NT2/D1 (cell line): ENCODE measurements around the gene APMAP.

ENCODE experiments used
- DNase-seq: peaks from one replicate; pipeline ENCODE4 v3.0.0-alpha.2; 2011; ENCODE audit warnings: low read depth, low spot score
- H3K27me3 ChIP-seq: 2 replicates; pipeline ENCODE4 v1.6.0; 2011; ENCODE audit warnings: mild to moderate bottlenecking; ENCODE audit not compliant: insufficient read length, insufficient read depth
- H3K36me3 ChIP-seq: 2 replicates; pipeline ENCODE4 v1.6.1; 2011; ENCODE audit warnings: mild to moderate bottlenecking, low read length, mixed read lengths; ENCODE audit not compliant: insufficient read depth, insufficient read length
- H3K4me1 ChIP-seq: 2 replicates; pipeline ENCODE4 v1.5.1; 2011; ENCODE audit not compliant: insufficient read depth, insufficient read length
- H3K4me3 ChIP-seq: 2 replicates; pipeline ENCODE4 v1.5.1; 2011; ENCODE audit warnings: low read depth; ENCODE audit not compliant: insufficient read length
- H3K9ac ChIP-seq: 2 replicates; pipeline ENCODE4 v1.6.0; 2011; ENCODE audit warnings: low read depth; ENCODE audit not compliant: insufficient read length
- H3K9me3 ChIP-seq: 2 replicates; pipeline ENCODE4 v1.5.1; 2011; ENCODE audit warnings: mild to moderate bottlenecking, low read length; ENCODE audit not compliant: insufficient read depth
- SUZ12 ChIP-seq: IDR thresholded peaks from 2 replicates; pipeline ENCODE4 v1.6.1; 2011; ENCODE audit not compliant: insufficient read length, insufficient read depth; ENCODE audit errors: extremely low read depth
- YY1 ChIP-seq: IDR thresholded peaks from 2 replicates; pipeline ENCODE4 v1.6.1; 2011; ENCODE audit not compliant: insufficient read length, insufficient read depth
- ZNF274 ChIP-seq: IDR thresholded peaks from 2 replicates; pipeline ENCODE4 v1.6.1; 2011; ENCODE audit warnings: mild to moderate bottlenecking, low read depth, low read length

Gene APMAP

DNA sequence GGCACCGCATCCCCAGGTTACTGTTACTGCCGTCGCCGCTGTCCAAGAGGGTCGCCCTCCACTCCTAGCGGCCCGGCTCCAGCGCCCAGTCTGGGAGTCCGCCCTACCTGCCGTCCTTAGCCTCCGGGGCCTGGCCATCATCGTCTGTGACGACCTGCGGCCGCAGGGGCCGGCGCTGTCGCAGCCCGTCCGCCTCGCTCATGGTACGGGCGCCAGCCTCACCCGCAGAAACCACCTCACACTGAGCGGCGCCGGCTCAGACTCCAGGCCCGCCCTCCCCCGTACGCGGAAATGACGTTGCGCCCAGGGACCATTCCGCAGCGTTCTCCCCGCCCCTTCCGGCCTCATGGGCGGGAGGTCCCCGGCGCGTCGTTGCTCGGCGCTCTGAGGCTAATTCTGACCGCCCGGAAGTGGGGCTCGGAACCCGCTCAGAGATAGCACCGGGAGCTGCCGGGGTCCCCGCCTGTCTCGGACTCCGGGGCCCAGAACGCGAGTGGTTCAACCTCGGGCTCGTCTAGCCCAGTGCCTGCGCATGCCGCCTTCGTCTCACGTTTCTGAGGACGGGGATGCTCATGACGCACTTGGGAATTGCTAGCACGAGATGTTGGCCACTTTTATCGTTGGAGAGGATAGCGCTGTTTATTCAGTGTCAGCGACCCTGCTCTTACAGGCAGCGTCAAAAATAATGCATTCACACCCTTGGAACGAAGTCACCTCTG lies at the start of gene APMAP:
Gene APMAP (minus strand): TSS at position 265 of the 719 bp plus-strand sequence. CDS start 63 bp downstream, at position 202.
- Histone ChIP-seq H3K36me3 (peaks cover 18% of the 10 kb centered on the region), H3K9me3 (no peaks in the 10 kb centered on the region), H3K4me1 (peaks cover 4% of the 10 kb centered on the region), H3K4me3 (peak within 1 kb of the TSS; percentile 91), H3K9ac (peak within 1 kb of the TSS; percentile 95), H3K27me3 (no peaks in the 10 kb centered on the region)
- peak; percentile 79 for DNase-seq
- no peak for TF ChIP-seq YY1
- TF ChIP-seq ZNF274: no peak
- no peak for TF ChIP-seq SUZ12

DNA sequence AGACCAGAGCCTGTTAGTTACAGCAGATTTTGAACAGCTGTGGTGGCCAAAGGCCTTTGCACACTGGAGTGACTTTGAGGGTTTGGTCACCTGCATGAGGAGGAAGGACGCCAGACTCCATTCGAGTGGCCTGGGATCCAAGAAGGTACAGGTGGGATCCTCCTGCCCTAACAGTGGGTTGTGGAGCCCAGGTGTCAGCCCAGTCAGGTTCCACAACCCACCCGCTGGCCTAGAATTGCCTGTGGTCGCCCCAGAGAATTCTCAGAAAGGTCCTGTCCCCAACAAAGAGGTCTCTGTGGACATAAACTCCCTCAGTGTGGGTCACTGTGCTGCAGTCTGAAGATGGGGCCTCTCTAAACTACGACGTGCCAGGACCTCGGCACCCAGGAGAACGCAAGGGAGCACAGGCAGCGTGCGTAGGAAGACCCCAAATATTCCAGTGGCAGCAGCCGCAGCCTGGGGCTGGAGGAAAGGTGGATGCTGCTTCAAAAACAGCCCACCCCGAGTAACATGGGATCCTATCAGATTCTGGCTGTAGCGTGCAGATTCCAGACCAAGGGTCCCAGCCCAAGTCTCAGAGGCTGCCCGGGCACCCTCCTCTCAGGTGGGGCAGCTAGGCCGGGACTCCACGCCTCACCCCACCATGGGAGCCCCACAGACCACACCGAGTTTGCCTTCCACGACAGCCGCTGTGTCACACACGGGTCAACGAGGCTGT lies 49.4 kb upstream of the APMAP start:
- DNase-seq: no peak
- H3K36me3 ChIP-seq: no peaks in the 10 kb centered on the region
- no peaks in the 10 kb centered on the region for H3K9me3 ChIP-seq
- no peak overlapping the region for H3K4me3 ChIP-seq
- no peaks in the 10 kb centered on the region for H3K4me1 ChIP-seq
- TF ChIP-seq SUZ12: no peak
- no peak for TF ChIP-seq ZNF274
- H3K27me3 ChIP-seq: no peaks in the 10 kb centered on the region
- no peak overlapping the region for H3K9ac ChIP-seq

DNA sequence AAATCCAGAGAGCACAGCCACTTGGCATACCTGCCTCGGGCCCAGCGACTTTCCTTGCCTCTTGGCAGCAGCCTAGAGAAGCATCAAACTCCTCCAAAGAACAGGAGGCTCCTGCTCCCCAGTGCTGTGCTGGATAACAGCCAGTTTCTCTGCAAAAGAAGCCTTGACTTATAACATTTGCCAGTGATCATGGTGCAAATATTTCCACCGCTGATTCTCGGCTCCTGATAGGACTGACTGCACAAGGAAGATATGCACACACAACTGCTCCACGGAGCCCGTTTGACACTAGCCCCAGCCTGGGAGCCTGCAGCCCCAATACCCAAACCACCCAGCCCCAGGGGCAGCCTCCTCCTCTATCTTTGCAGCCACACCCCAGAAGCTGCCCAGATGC lies 47.9 kb upstream of the APMAP start:
- DNase-seq: no peak
- Histone ChIP-seq H3K9me3 (no peaks in the 10 kb centered on the region), H3K27me3 (no peaks in the 10 kb centered on the region), H3K36me3 (no peaks in the 10 kb centered on the region), H3K4me3 (no peak overlapping the region), H3K4me1 (no peaks in the 10 kb centered on the region), H3K9ac (no peak overlapping the region)
- TF ChIP-seq SUZ12 (no peak), YY1 (no peak), ZNF274 (no peak)

DNA sequence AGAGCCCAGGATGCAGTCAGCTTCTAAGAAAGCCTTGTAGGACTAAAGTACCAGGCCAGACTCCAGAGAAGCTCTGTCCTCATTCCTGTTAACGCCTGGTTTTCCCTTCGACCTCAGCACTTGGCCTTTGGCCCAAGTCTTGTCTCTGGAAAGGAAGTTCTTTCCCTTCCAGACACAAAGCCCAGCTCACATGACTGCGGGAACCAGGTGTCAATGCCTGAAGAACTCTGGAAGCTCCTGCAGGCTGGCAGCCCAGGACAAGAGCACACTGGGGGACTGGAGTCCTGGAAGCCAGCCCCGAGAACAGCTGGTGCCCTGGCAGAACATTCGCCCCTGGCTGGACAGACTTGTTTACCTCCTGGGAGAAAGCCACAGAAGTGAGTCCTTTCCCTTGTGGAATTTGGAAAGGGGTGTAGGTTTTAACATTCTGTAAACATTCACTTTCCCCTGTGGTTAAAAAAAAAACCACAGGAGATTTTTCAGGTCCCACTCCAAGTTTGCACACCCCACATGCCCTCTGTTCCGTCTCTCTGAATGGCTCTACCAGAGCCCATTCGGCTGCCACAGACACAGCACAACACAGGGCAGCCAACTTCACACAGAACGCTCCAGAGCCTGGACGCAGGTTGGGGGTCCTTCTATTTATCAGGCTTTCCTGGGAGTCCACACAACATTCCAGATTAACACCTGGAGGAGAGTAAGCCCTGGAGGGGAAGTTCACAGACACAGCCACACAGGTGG lies 47.3 kb upstream of the APMAP start:
- no peaks in the 10 kb centered on the region for H3K9me3 ChIP-seq
- DNase-seq: no peak
- no peak for TF ChIP-seq SUZ12
- TF ChIP-seq ZNF274: no peak
- no peak for TF ChIP-seq YY1
- H3K4me3 ChIP-seq: no peak overlapping the region
- H3K9ac ChIP-seq: no peak overlapping the region
- no peaks in the 10 kb centered on the region for H3K36me3 ChIP-seq
- no peaks in the 10 kb centered on the region for H3K27me3 ChIP-seq
- no peaks in the 10 kb centered on the region for H3K4me1 ChIP-seq

DNA sequence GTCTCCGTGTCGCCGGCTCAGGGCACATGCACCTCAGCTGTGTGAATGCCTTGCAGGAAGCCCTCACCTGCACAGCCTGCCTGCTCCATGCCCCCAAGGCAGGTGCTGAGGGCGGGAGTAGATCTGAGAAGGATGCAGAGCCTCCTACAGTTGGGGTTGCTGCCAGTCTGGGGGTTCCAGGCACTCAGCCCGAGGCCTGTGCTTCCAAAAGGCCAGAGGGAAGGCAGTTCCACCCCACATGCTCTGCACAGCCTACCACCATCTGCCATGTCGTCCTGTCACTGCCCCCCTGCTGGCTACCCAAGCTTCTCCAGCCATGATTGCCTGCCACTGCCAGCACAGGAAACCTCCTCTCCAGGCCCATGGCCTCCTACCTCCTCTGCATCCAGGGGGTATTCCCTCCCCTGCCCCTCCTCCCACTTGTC lies 46.1 kb upstream of the APMAP start:
- no peak overlapping the region for H3K9ac ChIP-seq
- peaks cover 2% of the 10 kb centered on the region for H3K27me3 ChIP-seq
- TF ChIP-seq YY1 (no peak), SUZ12 (no peak), ZNF274 (no peak)
- H3K4me3 ChIP-seq: no peak overlapping the region
- no peak for DNase-seq
- no peaks in the 10 kb centered on the region for H3K36me3 ChIP-seq
- no peaks in the 10 kb centered on the region for H3K4me1 ChIP-seq
- H3K9me3 ChIP-seq: no peaks in the 10 kb centered on the region

GRCh38 chr20:25038103-25038410 lies 45.5 kb upstream of the APMAP start:
- Histone ChIP-seq H3K4me1 (no peaks in the 10 kb centered on the region), H3K9ac (no peak overlapping the region), H3K4me3 (no peak overlapping the region), H3K36me3 (no peaks in the 10 kb centered on the region), H3K27me3 (peaks cover 4% of the 10 kb centered on the region), H3K9me3 (no peaks in the 10 kb centered on the region)
- no peak for DNase-seq
- no peak for TF ChIP-seq SUZ12
- TF ChIP-seq YY1: no peak
- no peak for TF ChIP-seq ZNF274

DNA sequence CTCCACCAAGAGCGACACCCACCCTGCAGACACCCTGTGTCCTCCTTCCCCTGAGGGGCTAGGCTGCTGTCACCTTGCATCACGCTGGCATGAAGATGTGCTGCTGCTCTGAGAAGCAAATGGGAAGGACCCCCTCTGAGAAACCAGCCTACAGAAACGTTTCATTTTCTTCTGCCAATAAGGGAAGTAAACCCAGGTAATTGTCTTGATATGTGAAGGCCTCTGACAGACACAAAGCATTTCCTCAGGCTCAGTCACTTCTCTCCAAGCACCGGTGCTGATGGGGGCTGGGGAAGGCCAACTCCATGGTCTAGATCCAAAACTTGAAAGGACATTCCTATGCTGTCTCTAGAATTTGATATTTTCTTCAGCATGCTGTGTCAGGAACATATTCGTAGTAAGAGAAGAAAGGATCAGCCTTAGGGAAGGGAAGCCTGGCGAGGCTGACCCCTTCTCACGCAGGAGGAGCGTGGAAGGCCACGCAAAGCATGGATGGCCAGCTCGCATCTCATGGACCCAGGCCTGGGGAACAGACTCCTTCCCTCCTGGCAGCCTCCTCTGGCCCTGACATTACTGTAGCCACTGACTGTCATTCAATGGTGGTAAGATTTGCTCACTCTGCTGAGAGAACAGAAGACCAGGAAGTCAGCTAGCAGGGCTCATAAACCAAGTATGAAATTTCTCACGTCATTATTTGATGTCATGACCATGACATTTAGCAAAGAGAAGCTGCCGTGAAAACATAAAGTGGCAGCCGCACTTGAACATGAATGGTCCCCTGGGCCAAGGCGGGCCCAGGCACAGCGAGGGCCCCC lies 44.9 kb upstream of the APMAP start:
- H3K9me3 ChIP-seq: no peaks in the 10 kb centered on the region
- no peak for DNase-seq
- no peak overlapping the region for H3K9ac ChIP-seq
- H3K4me1 ChIP-seq: no peaks in the 10 kb centered on the region
- TF ChIP-seq SUZ12 (no peak), ZNF274 (no peak), YY1 (no peak)
- H3K27me3 ChIP-seq: peaks cover 4% of the 10 kb centered on the region
- H3K4me3 ChIP-seq: no peak overlapping the region
- H3K36me3 ChIP-seq: no peaks in the 10 kb centered on the region
